ENCODE data around the gene NANS. TPM values are rescaled to one million over a fixed set of nuclear protein-coding genes. Genes with fewer than 3 reads are reported as not detected.
A peak's percentile ranks its signal among the peaks of the same experiment; 100 is the strongest.

NANS gene
- total RNA-seq, 1 donor from 2014 or later = 13.0 TPM

DNA sequence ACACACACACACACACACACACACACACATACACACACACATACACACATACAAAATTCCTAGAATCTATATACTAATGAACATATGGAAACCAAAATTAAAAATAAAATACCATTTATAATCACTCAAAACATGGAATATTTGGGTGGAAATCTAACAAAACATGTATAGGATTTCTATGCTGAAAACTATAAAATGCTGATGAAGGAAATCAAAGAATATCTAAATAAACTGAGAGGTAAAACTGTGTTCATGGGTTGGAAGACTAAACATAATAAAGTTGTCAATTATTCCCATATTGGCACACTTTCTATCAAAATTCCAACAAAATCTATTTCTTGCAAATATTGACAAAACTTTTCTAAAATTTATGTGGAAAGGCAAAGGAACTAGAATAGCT lies 25.4 kb upstream of the NANS start:
- H3K27me3 Mint-ChIP-seq (ENCODE audit: insufficient read depth, low read depth) = peaks cover 5% of the 10 kb centered on the region
- no peaks in the 10 kb centered on the region for H3K79me2 ChIP-seq (ENCODE audit: low read depth)
- no peak overlapping the region for H3K4me2 ChIP-seq
- H3K4me1 Mint-ChIP-seq = no peaks in the 10 kb centered on the region
- no peak overlapping the region for H3K4me3 ChIP-seq
- H3K9me3 Mint-ChIP-seq = no peaks in the 10 kb centered on the region
- no peak overlapping the region for H3K27ac Mint-ChIP-seq
- peaks cover 2% of the 10 kb centered on the region for H3K36me3 Mint-ChIP-seq
- no peaks in the 10 kb centered on the region for H3F3A ChIP-seq (ENCODE audit: low read depth)
- no peaks in the 10 kb centered on the region for H3K9me3 ChIP-seq (ENCODE audit: low read depth)
- H2AFZ ChIP-seq (replicated peaks) = no peak overlapping the region
- peaks cover 21% of the 10 kb centered on the region for H3K27me3 ChIP-seq
- no peaks in the 10 kb centered on the region for H4K20me1 ChIP-seq (ENCODE audit: low read depth)
- no peak overlapping the region for H3K4me3 Mint-ChIP-seq
- TF ChIP-seq, protein P1, sequence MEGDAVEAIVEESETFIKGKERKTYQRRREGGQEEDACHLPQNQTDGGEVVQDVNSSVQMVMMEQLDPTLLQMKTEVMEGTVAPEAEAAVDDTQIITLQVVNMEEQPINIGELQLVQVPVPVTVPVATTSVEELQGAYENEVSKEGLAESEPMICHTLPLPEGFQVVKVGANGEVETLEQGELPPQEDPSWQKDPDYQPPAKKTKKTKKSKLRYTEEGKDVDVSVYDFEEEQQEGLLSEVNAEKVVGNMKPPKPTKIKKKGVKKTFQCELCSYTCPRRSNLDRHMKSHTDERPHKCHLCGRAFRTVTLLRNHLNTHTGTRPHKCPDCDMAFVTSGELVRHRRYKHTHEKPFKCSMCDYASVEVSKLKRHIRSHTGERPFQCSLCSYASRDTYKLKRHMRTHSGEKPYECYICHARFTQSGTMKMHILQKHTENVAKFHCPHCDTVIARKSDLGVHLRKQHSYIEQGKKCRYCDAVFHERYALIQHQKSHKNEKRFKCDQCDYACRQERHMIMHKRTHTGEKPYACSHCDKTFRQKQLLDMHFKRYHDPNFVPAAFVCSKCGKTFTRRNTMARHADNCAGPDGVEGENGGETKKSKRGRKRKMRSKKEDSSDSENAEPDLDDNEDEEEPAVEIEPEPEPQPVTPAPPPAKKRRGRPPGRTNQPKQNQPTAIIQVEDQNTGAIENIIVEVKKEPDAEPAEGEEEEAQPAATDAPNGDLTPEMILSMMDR (IDR thresholded peaks at IDR 0.05) = no peak
- TF ChIP-seq EZH2 (IDR thresholded peaks at IDR 0.05) (no peak), EZH2phosphoT487 (IDR thresholded peaks at IDR 0.05) (no peak)
- no peaks in the 10 kb centered on the region for H3K4me1 ChIP-seq
- DNase-seq (ENCODE audit: low spot score) = no peak
- no peaks in the 10 kb centered on the region for H3K36me3 ChIP-seq
- no peak overlapping the region for H3K9ac ChIP-seq
- H3K27ac ChIP-seq = no peak overlapping the region

DNA sequence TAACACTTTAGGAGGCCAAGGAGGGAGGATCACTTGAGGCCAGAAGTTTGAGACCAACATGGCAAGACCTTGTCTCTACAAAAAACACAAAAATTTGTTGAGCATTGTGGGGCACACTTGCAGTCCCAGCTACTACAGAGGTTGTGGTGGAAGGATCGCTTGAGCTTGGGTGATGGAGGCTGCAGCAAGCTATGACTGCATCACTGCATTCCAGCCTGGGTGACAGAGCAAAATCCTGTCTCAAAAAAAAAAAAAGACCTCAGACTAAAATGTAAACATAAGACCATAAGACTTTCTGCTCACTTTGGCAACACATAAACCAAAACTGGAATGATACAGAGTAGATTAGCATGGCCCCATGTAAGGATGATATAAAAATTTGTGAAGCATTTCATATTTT lies 24.6 kb upstream of the NANS start:
- Mint-ChIP-seq H3K36me3 (no peaks in the 10 kb centered on the region), H3K4me3 (no peak overlapping the region), H3K4me1 (no peaks in the 10 kb centered on the region), H3K9me3 (no peaks in the 10 kb centered on the region), H3K27ac (no peak overlapping the region), H3K27me3 (ENCODE audit: insufficient read depth, low read depth) (peaks cover 5% of the 10 kb centered on the region)
- Histone ChIP-seq H2AFZ (replicated peaks) (no peak overlapping the region), H3K27ac (no peak overlapping the region), H4K20me1 (ENCODE audit: low read depth) (no peaks in the 10 kb centered on the region), H3K27me3 (peaks cover 21% of the 10 kb centered on the region), H3K4me2 (no peak overlapping the region), H3K9me3 (ENCODE audit: low read depth) (no peaks in the 10 kb centered on the region), H3K36me3 (no peaks in the 10 kb centered on the region), H3F3A (ENCODE audit: low read depth) (no peaks in the 10 kb centered on the region), H3K9ac (no peak overlapping the region), H3K4me1 (no peaks in the 10 kb centered on the region), H3K79me2 (ENCODE audit: low read depth) (no peaks in the 10 kb centered on the region), H3K4me3 (no peak overlapping the region)
- no peak for DNase-seq (ENCODE audit: low spot score)
- TF ChIP-seq, protein P1 (IDR thresholded peaks at IDR 0.05) = no peak
- no peak for TF ChIP-seq EZH2 (IDR thresholded peaks at IDR 0.05)
- no peak for TF ChIP-seq EZH2phosphoT487 (IDR thresholded peaks at IDR 0.05)

DNA sequence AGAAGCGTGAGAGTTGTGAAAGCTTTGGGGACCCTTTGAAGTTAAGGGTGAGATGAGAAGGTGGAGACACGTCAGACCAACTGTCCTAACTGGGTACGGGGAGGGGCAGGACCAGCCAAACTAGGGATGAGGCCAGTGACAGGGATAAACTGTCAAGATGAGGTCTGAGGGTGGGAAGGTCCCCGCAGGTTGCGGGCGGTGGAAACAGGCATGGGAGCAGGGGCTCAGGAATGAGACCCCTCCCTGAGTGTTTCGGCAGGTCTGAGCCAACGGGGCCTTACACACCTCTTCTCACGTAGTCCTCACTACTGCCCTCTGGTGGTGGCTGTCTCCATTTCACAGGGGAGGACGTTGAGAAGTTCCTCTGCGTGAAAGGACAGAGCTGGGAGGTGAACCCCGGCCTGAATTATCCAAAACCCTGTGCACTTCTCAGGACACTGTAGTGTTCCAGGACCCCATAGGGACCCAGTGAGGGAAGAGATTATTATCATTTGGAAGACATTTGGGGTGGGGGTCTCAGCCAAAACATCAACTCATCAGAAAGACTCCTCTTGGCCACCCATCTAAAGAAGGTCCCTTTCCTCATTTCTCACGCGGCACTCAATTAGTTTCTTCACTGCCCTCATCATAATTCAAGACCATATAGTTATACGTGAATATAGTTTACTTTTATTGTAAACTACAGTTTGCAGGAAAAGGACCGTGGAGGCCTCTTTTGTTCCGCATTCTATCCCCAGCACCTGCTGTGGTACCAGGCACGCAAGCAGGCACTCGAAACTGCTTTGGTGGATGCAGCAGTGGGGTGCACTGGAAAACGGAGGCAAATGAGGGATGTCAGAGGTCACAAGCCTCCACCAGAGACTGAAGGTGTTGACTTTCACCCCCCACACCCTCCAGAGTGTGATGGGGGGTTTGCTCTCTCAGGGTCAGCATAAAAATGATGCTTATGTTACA lies 21.7 kb upstream of the NANS start:
- H3K27ac Mint-ChIP-seq = no peak overlapping the region
- no peak overlapping the region for H3K4me2 ChIP-seq
- DNase-seq (ENCODE audit: low spot score) = peak; percentile 91

More for the DNA sequence above, 21.7 kb upstream of the NANS start:
- Histone ChIP-seq H4K20me1 (ENCODE audit: low read depth) (no peaks in the 10 kb centered on the region), H3K27me3 (peaks cover 24% of the 10 kb centered on the region), H3K9me3 (ENCODE audit: low read depth) (no peaks in the 10 kb centered on the region), H3K79me2 (ENCODE audit: low read depth) (no peaks in the 10 kb centered on the region), H3K9ac (no peak overlapping the region), H3K4me1 (no peaks in the 10 kb centered on the region), H3K4me3 (no peak overlapping the region), H2AFZ (replicated peaks) (peak overlapping the region; percentile 59), H3K27ac (no peak overlapping the region), H3K36me3 (no peaks in the 10 kb centered on the region), H3F3A (ENCODE audit: low read depth) (no peaks in the 10 kb centered on the region)
- H3K4me1 Mint-ChIP-seq = peaks cover 9% of the 10 kb centered on the region
- H3K36me3 Mint-ChIP-seq = no peaks in the 10 kb centered on the region
- H3K4me3 Mint-ChIP-seq = peak overlapping the region; percentile 66
- H3K27me3 Mint-ChIP-seq (ENCODE audit: insufficient read depth, low read depth) = peaks cover 6% of the 10 kb centered on the region
- H3K9me3 Mint-ChIP-seq = no peaks in the 10 kb centered on the region
- TF ChIP-seq EZH2phosphoT487 (IDR thresholded peaks at IDR 0.05) = no peak
- TF ChIP-seq, protein P1 (IDR thresholded peaks at IDR 0.05) = peak; percentile 84

All from neural progenitor cell (in vitro differentiated cells).